ENCODE measurements around the gene HYDIN.

Gene HYDIN

DNA sequence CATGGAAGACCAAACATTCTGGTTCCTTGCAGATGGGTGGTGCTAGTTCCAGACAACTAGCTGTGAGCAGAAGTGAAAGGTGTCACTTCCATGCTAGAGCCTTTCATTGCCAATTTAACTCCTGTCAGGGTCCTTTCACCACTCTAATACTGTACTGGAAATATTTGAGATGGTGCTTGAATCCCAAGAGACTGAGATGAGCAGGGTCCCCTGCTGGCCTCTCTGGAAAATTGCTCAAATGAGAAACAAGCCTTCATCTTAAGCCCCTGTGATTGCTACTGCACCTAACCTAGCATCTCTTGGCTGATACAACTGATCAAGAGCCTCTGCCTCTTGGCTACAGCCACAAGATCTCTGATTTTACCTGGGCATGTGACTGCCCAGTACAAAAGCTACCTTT is 422.2 kb downstream of the HYDIN start:
- no peak for DNase-seq (ENCODE audit: low read depth)
- no peak overlapping the region for H3K4me3 ChIP-seq (ENCODE audit: control insufficient read depth, low read depth, low read length)
- TF ChIP-seq, protein P1, sequence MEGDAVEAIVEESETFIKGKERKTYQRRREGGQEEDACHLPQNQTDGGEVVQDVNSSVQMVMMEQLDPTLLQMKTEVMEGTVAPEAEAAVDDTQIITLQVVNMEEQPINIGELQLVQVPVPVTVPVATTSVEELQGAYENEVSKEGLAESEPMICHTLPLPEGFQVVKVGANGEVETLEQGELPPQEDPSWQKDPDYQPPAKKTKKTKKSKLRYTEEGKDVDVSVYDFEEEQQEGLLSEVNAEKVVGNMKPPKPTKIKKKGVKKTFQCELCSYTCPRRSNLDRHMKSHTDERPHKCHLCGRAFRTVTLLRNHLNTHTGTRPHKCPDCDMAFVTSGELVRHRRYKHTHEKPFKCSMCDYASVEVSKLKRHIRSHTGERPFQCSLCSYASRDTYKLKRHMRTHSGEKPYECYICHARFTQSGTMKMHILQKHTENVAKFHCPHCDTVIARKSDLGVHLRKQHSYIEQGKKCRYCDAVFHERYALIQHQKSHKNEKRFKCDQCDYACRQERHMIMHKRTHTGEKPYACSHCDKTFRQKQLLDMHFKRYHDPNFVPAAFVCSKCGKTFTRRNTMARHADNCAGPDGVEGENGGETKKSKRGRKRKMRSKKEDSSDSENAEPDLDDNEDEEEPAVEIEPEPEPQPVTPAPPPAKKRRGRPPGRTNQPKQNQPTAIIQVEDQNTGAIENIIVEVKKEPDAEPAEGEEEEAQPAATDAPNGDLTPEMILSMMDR (conservative IDR thresholded peaks at IDR 0.05; ENCODE audit: control insufficient read depth, insufficient read depth, low read depth, low read length) = peak; percentile 15

DNA sequence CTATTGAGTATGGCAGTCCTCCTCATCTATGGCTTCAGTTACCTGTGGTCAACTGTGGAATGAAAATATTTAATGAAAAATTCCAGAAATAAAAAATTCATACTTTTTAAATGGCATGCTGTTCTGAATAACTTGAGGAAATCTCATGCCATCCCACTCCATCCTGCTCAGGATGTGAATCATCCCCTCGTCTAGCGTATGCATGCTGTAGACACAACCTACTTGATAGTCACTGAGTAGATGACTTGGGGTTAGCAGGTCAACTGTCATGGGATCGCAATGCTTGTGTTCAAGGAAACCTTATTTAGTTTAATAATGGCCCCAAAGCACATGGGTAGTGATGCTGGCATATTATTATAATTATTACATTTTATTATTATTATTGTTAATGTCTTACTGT is 424.7 kb downstream of the HYDIN start:
- TF ChIP-seq, protein P1 (conservative IDR thresholded peaks at IDR 0.05; ENCODE audit: control insufficient read depth, insufficient read depth, low read depth, low read length) = no peak
- no peak overlapping the region for H3K4me3 ChIP-seq (ENCODE audit: control insufficient read depth, low read depth, low read length)
- DNase-seq (ENCODE audit: low read depth) = peak; percentile 90

- TF ChIP-seq, protein P1 (conservative IDR thresholded peaks at IDR 0.05; ENCODE audit: control insufficient read depth, insufficient read depth, low read depth, low read length) = no peak
- H3K4me3 ChIP-seq (ENCODE audit: control insufficient read depth, low read depth, low read length) = no peak overlapping the region
- peak; percentile 51 for DNase-seq (ENCODE audit: low read depth)
Observed at GRCh38 chr16:70805380-70805779, 425.1 kb downstream of the HYDIN start.

GRCh38 chr16:70804734-70805169 is 425.8 kb downstream of the HYDIN start:
- no peak overlapping the region for H3K4me3 ChIP-seq (ENCODE audit: control insufficient read depth, low read depth, low read length)
- DNase-seq (ENCODE audit: low read depth) = no peak
- TF ChIP-seq, protein P1 (conservative IDR thresholded peaks at IDR 0.05; ENCODE audit: control insufficient read depth, insufficient read depth, low read depth, low read length) = no peak

- DNase-seq (ENCODE audit: low read depth) = peak; percentile 98
- TF ChIP-seq, protein P1 (conservative IDR thresholded peaks at IDR 0.05; ENCODE audit: control insufficient read depth, insufficient read depth, low read depth, low read length) = no peak
- H3K4me3 ChIP-seq (ENCODE audit: control insufficient read depth, low read depth, low read length) = no peak overlapping the region
Observed at GRCh38 chr16:70804153-70804733, 426.3 kb downstream of the HYDIN start.

DNA sequence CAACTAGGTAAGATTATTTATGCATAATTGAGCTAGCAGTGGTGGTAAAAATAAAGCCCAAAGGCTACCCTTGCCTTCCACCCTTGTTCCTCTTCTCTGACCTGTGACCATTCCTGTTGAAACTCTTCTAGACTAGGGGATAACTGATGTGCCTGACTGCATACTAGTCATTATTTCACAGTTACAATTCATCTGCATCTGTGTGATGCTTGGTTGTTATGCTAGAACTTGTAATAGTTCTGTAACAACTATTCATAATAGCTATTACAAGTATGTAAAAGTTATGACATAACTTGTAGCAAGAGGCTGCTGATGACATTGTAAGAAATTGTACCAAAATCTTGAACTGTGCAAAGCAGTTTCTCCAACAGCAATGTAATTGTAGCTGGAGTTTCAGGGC is 427.2 kb downstream of the HYDIN start:
- no peak overlapping the region for H3K4me3 ChIP-seq (ENCODE audit: control insufficient read depth, low read depth, low read length)
- TF ChIP-seq, protein P1 (conservative IDR thresholded peaks at IDR 0.05; ENCODE audit: control insufficient read depth, insufficient read depth, low read depth, low read length) = no peak
- no peak for DNase-seq (ENCODE audit: low read depth)

DNA sequence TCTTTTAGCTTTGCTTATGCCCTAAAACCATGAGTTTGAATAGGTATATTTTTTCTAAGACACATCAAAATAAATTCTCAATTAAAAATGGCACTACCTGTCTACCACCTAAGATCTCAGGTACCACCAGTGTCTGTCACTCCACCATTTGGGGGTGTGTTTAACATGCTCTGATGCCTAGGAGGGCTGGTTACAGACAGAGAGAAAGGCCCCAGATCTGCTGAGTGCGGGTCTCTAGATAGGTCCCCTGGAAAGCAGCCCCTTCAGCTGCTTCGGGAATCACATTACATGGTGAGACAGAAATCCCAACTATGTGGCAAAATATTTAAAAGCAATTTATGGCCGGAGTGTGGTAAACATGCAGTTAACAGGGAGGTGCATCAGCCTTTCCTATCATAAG is 428.9 kb downstream of the HYDIN start:
- no peak for DNase-seq (ENCODE audit: low read depth)
- no peak overlapping the region for H3K4me3 ChIP-seq (ENCODE audit: control insufficient read depth, low read depth, low read length)
- TF ChIP-seq, protein P1 (conservative IDR thresholded peaks at IDR 0.05; ENCODE audit: control insufficient read depth, insufficient read depth, low read depth, low read length) = no peak

Data from fibroblast of mammary gland (primary cell).